ENCODE results near the gene FAM209A. TPM values are rescaled to one million over a fixed set of nuclear protein-coding genes. Genes with fewer than 3 reads are reported as not detected.

FAM209A gene
- total RNA-seq, 1 experiment from 2014 or later = not detected

DNA sequence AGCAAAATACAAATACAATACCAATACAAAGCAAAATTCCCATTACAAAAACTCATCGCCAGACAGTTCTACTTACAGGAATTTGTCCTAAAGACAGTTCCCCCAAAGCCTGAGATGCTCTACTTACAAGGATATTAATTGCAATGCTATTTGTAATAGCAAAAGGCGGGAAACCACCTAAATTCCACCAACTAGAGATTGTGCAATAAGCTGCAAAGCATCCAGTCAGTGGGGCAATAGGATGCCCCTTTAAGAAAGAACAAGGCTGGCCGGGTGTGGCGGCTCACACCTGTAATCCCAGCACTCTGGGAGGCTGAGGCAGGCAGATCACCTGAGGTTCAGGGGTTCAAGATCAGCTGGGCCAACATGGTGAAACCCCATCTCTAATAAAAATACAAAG, 47.6 kb downstream of the FAM209A start:
- ATAC-seq (no peak), DNase-seq (ENCODE audit: low read depth, low spot score) (no peak)
- ChIA-PET POLR2A (no interaction called here), CTCF (interaction anchor here (0.6 kb wide), 1 partner anchor 91 kb away, joined by 3 read pairs; no protein-coding TSS in a partner anchor)
- BruUV-seq (replicated peaks) = no TSS peak
- no peak for TF ChIP-seq TCF7L2 (IDR thresholded peaks at IDR 0.05; ENCODE audit: low read depth, low read length)
- no peak for TF ChIP-seq POLR2AphosphoS5 (IDR thresholded peaks at IDR 0.05; ENCODE audit: low read depth, low read length)
- no peak for TF ChIP-seq SIN3A (IDR thresholded peaks at IDR 0.05; ENCODE audit: borderline replicate concordance, insufficient read depth, low read depth, low read length)
- TF ChIP-seq, protein P1, sequence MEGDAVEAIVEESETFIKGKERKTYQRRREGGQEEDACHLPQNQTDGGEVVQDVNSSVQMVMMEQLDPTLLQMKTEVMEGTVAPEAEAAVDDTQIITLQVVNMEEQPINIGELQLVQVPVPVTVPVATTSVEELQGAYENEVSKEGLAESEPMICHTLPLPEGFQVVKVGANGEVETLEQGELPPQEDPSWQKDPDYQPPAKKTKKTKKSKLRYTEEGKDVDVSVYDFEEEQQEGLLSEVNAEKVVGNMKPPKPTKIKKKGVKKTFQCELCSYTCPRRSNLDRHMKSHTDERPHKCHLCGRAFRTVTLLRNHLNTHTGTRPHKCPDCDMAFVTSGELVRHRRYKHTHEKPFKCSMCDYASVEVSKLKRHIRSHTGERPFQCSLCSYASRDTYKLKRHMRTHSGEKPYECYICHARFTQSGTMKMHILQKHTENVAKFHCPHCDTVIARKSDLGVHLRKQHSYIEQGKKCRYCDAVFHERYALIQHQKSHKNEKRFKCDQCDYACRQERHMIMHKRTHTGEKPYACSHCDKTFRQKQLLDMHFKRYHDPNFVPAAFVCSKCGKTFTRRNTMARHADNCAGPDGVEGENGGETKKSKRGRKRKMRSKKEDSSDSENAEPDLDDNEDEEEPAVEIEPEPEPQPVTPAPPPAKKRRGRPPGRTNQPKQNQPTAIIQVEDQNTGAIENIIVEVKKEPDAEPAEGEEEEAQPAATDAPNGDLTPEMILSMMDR (IDR thresholded peaks at IDR 0.05) = no peak
- TF ChIP-seq, protein P2, sequence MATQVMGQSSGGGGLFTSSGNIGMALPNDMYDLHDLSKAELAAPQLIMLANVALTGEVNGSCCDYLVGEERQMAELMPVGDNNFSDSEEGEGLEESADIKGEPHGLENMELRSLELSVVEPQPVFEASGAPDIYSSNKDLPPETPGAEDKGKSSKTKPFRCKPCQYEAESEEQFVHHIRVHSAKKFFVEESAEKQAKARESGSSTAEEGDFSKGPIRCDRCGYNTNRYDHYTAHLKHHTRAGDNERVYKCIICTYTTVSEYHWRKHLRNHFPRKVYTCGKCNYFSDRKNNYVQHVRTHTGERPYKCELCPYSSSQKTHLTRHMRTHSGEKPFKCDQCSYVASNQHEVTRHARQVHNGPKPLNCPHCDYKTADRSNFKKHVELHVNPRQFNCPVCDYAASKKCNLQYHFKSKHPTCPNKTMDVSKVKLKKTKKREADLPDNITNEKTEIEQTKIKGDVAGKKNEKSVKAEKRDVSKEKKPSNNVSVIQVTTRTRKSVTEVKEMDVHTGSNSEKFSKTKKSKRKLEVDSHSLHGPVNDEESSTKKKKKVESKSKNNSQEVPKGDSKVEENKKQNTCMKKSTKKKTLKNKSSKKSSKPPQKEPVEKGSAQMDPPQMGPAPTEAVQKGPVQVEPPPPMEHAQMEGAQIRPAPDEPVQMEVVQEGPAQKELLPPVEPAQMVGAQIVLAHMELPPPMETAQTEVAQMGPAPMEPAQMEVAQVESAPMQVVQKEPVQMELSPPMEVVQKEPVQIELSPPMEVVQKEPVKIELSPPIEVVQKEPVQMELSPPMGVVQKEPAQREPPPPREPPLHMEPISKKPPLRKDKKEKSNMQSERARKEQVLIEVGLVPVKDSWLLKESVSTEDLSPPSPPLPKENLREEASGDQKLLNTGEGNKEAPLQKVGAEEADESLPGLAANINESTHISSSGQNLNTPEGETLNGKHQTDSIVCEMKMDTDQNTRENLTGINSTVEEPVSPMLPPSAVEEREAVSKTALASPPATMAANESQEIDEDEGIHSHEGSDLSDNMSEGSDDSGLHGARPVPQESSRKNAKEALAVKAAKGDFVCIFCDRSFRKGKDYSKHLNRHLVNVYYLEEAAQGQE (IDR thresholded peaks at IDR 0.05; ENCODE audit: insufficient read depth in 1 of 2, low read depth in 2 of 2, low read length in 1 of 2) = no peak
- Histone ChIP-seq H3K9me3 (ENCODE audit: control insufficient read depth, insufficient read depth, low read depth, low read length) (no peaks in the 10 kb centered on the region), H3K4me3 (ENCODE audit: low read depth in 2 of 2, low read length in 2 of 2) (no peak overlapping the region), H3K27ac (ENCODE audit: low read length) (no peak overlapping the region), H3K4me1 (ENCODE audit: control insufficient read depth, insufficient read depth, low read length) (no peaks in the 10 kb centered on the region), H3K27me3 (ENCODE audit: control insufficient read depth, insufficient read depth, low read length) (no peaks in the 10 kb centered on the region), H3K36me3 (ENCODE audit: control insufficient read depth, insufficient read depth, low read length) (no peaks in the 10 kb centered on the region)
- intact Hi-C loops (cut with micrococcal nuclease; ENCODE audit: unreplicated experiment) = loop anchor here (10.0 kb wide), 1 partner anchor 167 kb away; no protein-coding TSS in a partner anchor
- in situ Hi-C loops (cut with HindIII; ENCODE audit: low pct_unique_long_range_greater_than_20kb, low sequenced_read_pairs) = no loop called here

DNA sequence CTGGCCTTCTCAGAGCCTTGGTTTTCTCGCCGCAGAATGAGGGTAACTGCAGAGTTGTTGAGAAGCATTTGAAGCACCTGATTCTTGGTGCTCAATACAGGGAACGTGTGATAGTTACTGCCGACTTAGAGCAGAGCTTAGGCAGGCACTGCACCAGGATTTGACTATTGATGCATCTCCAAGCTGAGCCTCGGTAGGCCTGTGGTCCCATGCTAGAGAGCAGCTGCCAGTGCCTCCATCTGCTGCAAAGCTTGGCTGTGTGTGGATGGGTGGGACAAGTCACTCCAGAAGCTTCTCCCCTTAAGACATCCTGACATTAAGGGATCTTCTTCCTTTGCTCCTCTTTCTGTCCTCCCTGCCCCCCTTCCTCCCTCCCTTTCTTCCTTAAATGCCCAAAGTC, 49.4 kb downstream of the FAM209A start:
- no peak overlapping the region for H3K4me3 ChIP-seq (ENCODE audit: low read depth in 2 of 2, low read length in 2 of 2)
- in situ Hi-C loops (cut with HindIII; ENCODE audit: low pct_unique_long_range_greater_than_20kb, low sequenced_read_pairs) = no loop called here
- DNase-seq (ENCODE audit: low read depth, low spot score) (no peak), ATAC-seq (no peak)
- POLR2A ChIA-PET = no interaction called here
- intact Hi-C loops (cut with micrococcal nuclease; ENCODE audit: unreplicated experiment) = loop anchor here (10.0 kb wide), 1 partner anchor 169 kb away; no protein-coding TSS in a partner anchor
- H3K9me3 ChIP-seq (ENCODE audit: control insufficient read depth, insufficient read depth, low read depth, low read length) = no peaks in the 10 kb centered on the region
- no peaks in the 10 kb centered on the region for H3K27me3 ChIP-seq (ENCODE audit: control insufficient read depth, insufficient read depth, low read length)
- CTCF ChIA-PET = interaction anchor here (0.5 kb wide), 1 partner anchor 155 kb away, joined by 6 read pairs; no protein-coding TSS in a partner anchor
- no peaks in the 10 kb centered on the region for H3K4me1 ChIP-seq (ENCODE audit: control insufficient read depth, insufficient read depth, low read length)
- TF ChIP-seq TCF7L2 (IDR thresholded peaks at IDR 0.05; ENCODE audit: low read depth, low read length) = no peak
- TF ChIP-seq SIN3A (IDR thresholded peaks at IDR 0.05; ENCODE audit: borderline replicate concordance, insufficient read depth, low read depth, low read length) = no peak
- no TSS peak for BruUV-seq (replicated peaks)
- no peaks in the 10 kb centered on the region for H3K36me3 ChIP-seq (ENCODE audit: control insufficient read depth, insufficient read depth, low read length)
- H3K27ac ChIP-seq (ENCODE audit: low read length) = no peak overlapping the region

DNA sequence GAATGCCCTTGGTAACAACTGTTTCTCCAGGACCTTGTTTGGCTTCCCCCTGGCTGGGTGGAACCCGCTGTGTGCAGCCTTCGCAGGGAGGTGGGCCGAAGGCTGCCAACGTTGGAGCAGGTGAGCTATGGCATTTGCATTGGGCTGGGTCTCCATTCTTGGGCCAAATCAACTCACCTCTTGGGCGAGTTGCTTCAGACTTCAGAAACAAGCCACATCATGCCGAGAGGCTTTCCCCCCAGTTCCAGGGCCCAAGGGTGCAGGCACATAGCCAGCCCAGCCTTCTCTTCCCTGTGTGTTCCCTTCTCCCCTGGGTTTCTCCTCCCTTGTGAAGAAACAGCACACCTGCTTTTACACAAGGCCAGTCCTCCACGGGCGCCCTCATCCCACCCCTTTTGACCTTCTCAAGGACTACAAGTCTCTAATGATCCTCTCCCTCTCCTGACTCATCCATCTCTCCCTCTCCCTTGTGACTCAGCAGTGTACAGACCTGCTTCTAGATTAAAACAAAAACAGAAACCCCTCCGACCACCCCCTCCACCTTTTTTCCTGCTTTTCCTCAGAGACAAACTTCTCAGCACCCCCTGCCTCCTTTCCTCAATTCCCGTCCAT, 50.1 kb downstream of the FAM209A start:
- no peaks in the 10 kb centered on the region for H3K9me3 ChIP-seq (ENCODE audit: control insufficient read depth, insufficient read depth, low read depth, low read length)
- H3K27me3 ChIP-seq (ENCODE audit: control insufficient read depth, insufficient read depth, low read length) = no peaks in the 10 kb centered on the region
- TF ChIP-seq, protein P2 (IDR thresholded peaks at IDR 0.05; ENCODE audit: insufficient read depth in 1 of 2, low read depth in 2 of 2, low read length in 1 of 2) = no peak
- TF ChIP-seq, protein P1 (IDR thresholded peaks at IDR 0.05) = no peak
- TF ChIP-seq TCF7L2 (IDR thresholded peaks at IDR 0.05; ENCODE audit: low read depth, low read length) = no peak
- in situ Hi-C loops (cut with HindIII; ENCODE audit: low pct_unique_long_range_greater_than_20kb, low sequenced_read_pairs) = no loop called here
- no peaks in the 10 kb centered on the region for H3K36me3 ChIP-seq (ENCODE audit: control insufficient read depth, insufficient read depth, low read length)
- H3K4me3 ChIP-seq (ENCODE audit: low read depth in 2 of 2, low read length in 2 of 2) = no peak overlapping the region
- DNase-seq (ENCODE audit: low read depth, low spot score) (no peak), ATAC-seq (no peak)
- BruUV-seq (replicated peaks) = no TSS peak
- CTCF ChIA-PET = interaction anchor here (0.5 kb wide), 1 partner anchor 155 kb away, joined by 6 read pairs; no protein-coding TSS in a partner anchor
- POLR2A ChIA-PET = no interaction called here
- intact Hi-C loops (cut with micrococcal nuclease; ENCODE audit: unreplicated experiment) = loop anchor here (10.0 kb wide), 1 partner anchor 170 kb away; no protein-coding TSS in a partner anchor
- no peaks in the 10 kb centered on the region for H3K4me1 ChIP-seq (ENCODE audit: control insufficient read depth, insufficient read depth, low read length)
- H3K27ac ChIP-seq (ENCODE audit: low read length) = no peak overlapping the region

All from Panc1 (cell line).